ENCODE data around the gene ADAMTS16.

- TF ChIP-seq, protein P1, sequence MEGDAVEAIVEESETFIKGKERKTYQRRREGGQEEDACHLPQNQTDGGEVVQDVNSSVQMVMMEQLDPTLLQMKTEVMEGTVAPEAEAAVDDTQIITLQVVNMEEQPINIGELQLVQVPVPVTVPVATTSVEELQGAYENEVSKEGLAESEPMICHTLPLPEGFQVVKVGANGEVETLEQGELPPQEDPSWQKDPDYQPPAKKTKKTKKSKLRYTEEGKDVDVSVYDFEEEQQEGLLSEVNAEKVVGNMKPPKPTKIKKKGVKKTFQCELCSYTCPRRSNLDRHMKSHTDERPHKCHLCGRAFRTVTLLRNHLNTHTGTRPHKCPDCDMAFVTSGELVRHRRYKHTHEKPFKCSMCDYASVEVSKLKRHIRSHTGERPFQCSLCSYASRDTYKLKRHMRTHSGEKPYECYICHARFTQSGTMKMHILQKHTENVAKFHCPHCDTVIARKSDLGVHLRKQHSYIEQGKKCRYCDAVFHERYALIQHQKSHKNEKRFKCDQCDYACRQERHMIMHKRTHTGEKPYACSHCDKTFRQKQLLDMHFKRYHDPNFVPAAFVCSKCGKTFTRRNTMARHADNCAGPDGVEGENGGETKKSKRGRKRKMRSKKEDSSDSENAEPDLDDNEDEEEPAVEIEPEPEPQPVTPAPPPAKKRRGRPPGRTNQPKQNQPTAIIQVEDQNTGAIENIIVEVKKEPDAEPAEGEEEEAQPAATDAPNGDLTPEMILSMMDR (IDR thresholded peaks at IDR 0.05), result no peak
- TF ChIP-seq EZH2 (IDR thresholded peaks at IDR 0.05) (no peak), EZH2phosphoT487 (IDR thresholded peaks at IDR 0.05) (no peak)
Observed at GRCh38 chr5:5352675-5353074, 212.5 kb downstream of the ADAMTS16 start.

All from neural progenitor cell (in vitro differentiated cells).